SK-N-SH (cell line): Measurements from ENCODE around the gene OR51A7. TPM values are rescaled to one million over a fixed set of nuclear protein-coding genes. Genes with fewer than 3 reads are reported as not detected.
A peak's percentile ranks its signal among the peaks of the same experiment; 100 is the strongest.

ENCODE experiments used
- CTCF ChIA-PET: fragments of 300-600, 350-600 bp; formaldehyde crosslinking; extraction: SDS; loops from one replicate; lab custom pipeline; 2021; lab: Yijun Ruan, JAX
- POLR2A ChIA-PET: fragments of 350-600 bp; sonication (Branson Sonifier 250); formaldehyde crosslinking; extraction: SDS; loops from one replicate; lab custom pipeline; 2020; ENCODE audit warnings: antibody characterized with exemption, inconsistent platforms; lab: Yijun Ruan, JAX
- DNase-seq: peaks from one replicate; pipeline ENCODE4 v3.0.0; 2012
- H2AFZ ChIP-seq: fragments of 200-600 bp; sonication (generic); 2 replicates; pipeline ENCODE4 v1.8.1; 2016; ENCODE audit warnings: antibody characterized with exemption, mild to moderate bottlenecking, low read depth
- H3F3A ChIP-seq: fragments of 200-600 bp; sonication (generic); replicated peaks from 2 replicates; pipeline ENCODE3; 2016; ENCODE audit warnings: antibody characterized with exemption, mild to moderate bottlenecking; ENCODE audit not compliant: insufficient read depth
- H3K27ac ChIP-seq, 2 experiments: fragments of 200-500 bp in 1 of 2; fragments of 200-600 bp in 1 of 2; sonication (Bioruptor generic) in 1 of 2; sonication (generic), shearing (Covaris generic) in 1 of 2; 2 replicates each; pipeline versions ENCODE4 v1.5.1 to v1.6.1; 2014 to 2016; ENCODE audit warnings: low read depth in 2 of 2, inconsistent platforms in 1 of 2, low read length in 1 of 2, mild to moderate bottlenecking in 1 of 2, mixed read lengths in 1 of 2
- H3K27me3 ChIP-seq: fragments of 200-600 bp; sonication (generic), shearing (Covaris generic); 2 replicates; pipeline ENCODE4 v1.6.1; 2016; ENCODE audit warnings: mixed run types; ENCODE audit not compliant: insufficient read depth
- H3K36me3 ChIP-seq, 2 experiments: fragments of 200-500 bp in 1 of 2; fragments of 200-600 bp in 1 of 2; sonication (Bioruptor generic) in 1 of 2; sonication (generic) in 1 of 2; replicated peaks in 1 of 2; 2 replicates each; pipeline versions ENCODE3 to v1.5.1; 2014 to 2016; ENCODE audit warnings: low read length in 1 of 2, mild to moderate bottlenecking in 1 of 2; ENCODE audit not compliant: insufficient read depth in 2 of 2, control insufficient read depth in 1 of 2
- H3K4me1 ChIP-seq, 2 experiments: fragments of 200-500 bp in 1 of 2; fragments of 200-600 bp in 1 of 2; sonication (Bioruptor generic) in 1 of 2; sonication (generic), shearing (Covaris generic) in 1 of 2; 2 replicates each; pipeline versions ENCODE4 v1.5.1 to v1.6.1; 2014 to 2016; ENCODE audit warnings: low read depth in 1 of 2, low read length in 1 of 2, mixed run types in 1 of 2; ENCODE audit not compliant: insufficient read depth in 2 of 2, control insufficient read depth in 1 of 2
- H3K4me2 ChIP-seq: fragments of 200-600 bp; sonication (generic), shearing (Covaris generic); 2 replicates; pipeline ENCODE4 v1.6.1; 2017; ENCODE audit warnings: mixed run types
- H3K4me3 ChIP-seq, 2 experiments: fragments of 200-500 bp in 1 of 2; fragments of 200-600 bp in 1 of 2; sonication (Bioruptor generic) in 1 of 2; sonication (generic), shearing (Covaris generic) in 1 of 2; 2 replicates each; pipeline versions ENCODE4 v1.5.1 to v1.8.1; 2014 to 2016; ENCODE audit warnings: low read depth in 2 of 2, inconsistent platforms in 1 of 2, low read length in 1 of 2, mild to moderate bottlenecking in 1 of 2, mixed read lengths in 1 of 2, moderate library complexity in 1 of 2
- H3K79me2 ChIP-seq: fragments of 200-600 bp; sonication (generic); 2 replicates; pipeline ENCODE4 v1.8.1; 2017; ENCODE audit warnings: mild to moderate bottlenecking; ENCODE audit not compliant: insufficient read depth
- H3K9ac ChIP-seq: fragments of 200-600 bp; sonication (generic); 2 replicates; pipeline ENCODE4 v1.6.1; 2017; ENCODE audit warnings: mixed run types
- H3K9me2 ChIP-seq: fragments of 200-600 bp; sonication (generic); 2 replicates; pipeline ENCODE4 v1.6.1; 2017; ENCODE audit warnings: mixed run types
- H3K9me3 ChIP-seq: fragments of 200-600 bp; sonication (generic); 2 replicates; pipeline ENCODE4 v1.6.1; 2017; ENCODE audit warnings: mixed run types, mild to moderate bottlenecking, moderate library complexity
- H4K20me1 ChIP-seq: fragments of 200-600 bp; sonication (generic); 2 replicates; pipeline ENCODE4 v1.6.1; 2017; ENCODE audit warnings: mild to moderate bottlenecking, mixed run types; ENCODE audit not compliant: insufficient read depth
- CTCF ChIP-seq: fragments of 200-600 bp; sonication (generic); IDR thresholded peaks from 2 replicates; pipeline ENCODE4 v1.6.1; 2017; ENCODE audit warnings: antibody characterized with exemption, mild to moderate bottlenecking, moderate library complexity
- EP300 ChIP-seq, 2 experiments: IDR thresholded peaks; 2 replicates each; pipeline versions ENCODE4 v1.4.0 to v1.6.1; 2012; ENCODE audit warnings: borderline replicate concordance in 1 of 2, low read depth in 1 of 2, low read length in 1 of 2
- FOSL2 ChIP-seq: IDR thresholded peaks from 2 replicates; pipeline ENCODE4 v1.4.0; 2012; ENCODE audit warnings: low read depth, mild to moderate bottlenecking, moderate library complexity, borderline replicate concordance
- GATA2 ChIP-seq: sonication (generic); formaldehyde crosslinking; IDR thresholded peaks from 2 replicates; pipeline ENCODE4 v1.5.0; 2020; ENCODE audit warnings: mild to moderate bottlenecking, missing genetic modification reagents
- JUND ChIP-seq: IDR thresholded peaks from 2 replicates; pipeline ENCODE4 v1.4.0; 2012
- MEF2A ChIP-seq: IDR thresholded peaks from 2 replicates; pipeline ENCODE4 v1.4.0; 2012; ENCODE audit warnings: low read depth, borderline replicate concordance
- NFIC ChIP-seq: IDR thresholded peaks from 2 replicates; pipeline ENCODE4 v1.4.0; 2012; ENCODE audit warnings: borderline replicate concordance
- NRF1 ChIP-seq: IDR thresholded peaks from 2 replicates; pipeline ENCODE4 v1.6.1; 2012; ENCODE audit warnings: low read depth, mild to moderate bottlenecking, low read length
- PBX3 ChIP-seq: IDR thresholded peaks from 2 replicates; pipeline ENCODE4; 2012
- POLR2AphosphoS5 ChIP-seq: IDR thresholded peaks from 2 replicates; pipeline ENCODE4 v1.6.1; 2012; ENCODE audit warnings: low read depth, low read length
- RAD21 ChIP-seq: IDR thresholded peaks from 2 replicates; pipeline ENCODE4 v1.6.1; 2012; ENCODE audit warnings: mild to moderate bottlenecking, low read length
- RCOR1 ChIP-seq: fragments of 150-350 bp; IDR thresholded peaks from 2 replicates; pipeline ENCODE4 v1.6.1; 2017; ENCODE audit warnings: antibody characterized with exemption, low read length
- REST ChIP-seq: IDR thresholded peaks from 2 replicates; pipeline ENCODE4 v1.6.1; 2012; ENCODE audit warnings: mild to moderate bottlenecking, low read depth, low read length, moderate library complexity
- RFX5 ChIP-seq: IDR thresholded peaks from 2 replicates; pipeline ENCODE4 v1.6.1; 2012; ENCODE audit warnings: mild to moderate bottlenecking, improper control_type of control experiment, low read length
- RXRA ChIP-seq: IDR thresholded peaks from 2 replicates; pipeline ENCODE4 v1.4.0; 2012; ENCODE audit warnings: low read depth, mild to moderate bottlenecking, borderline replicate concordance
- SIN3A ChIP-seq: IDR thresholded peaks from 2 replicates; pipeline ENCODE4 v1.6.1; 2012; ENCODE audit warnings: low read depth, mild to moderate bottlenecking, low read length, moderate library complexity, borderline replicate concordance
- SMC3 ChIP-seq: IDR thresholded peaks from 2 replicates; pipeline ENCODE4 v1.6.1; 2012; ENCODE audit warnings: low read depth, low read length, improper control_type of control experiment
- TCF12 ChIP-seq: IDR thresholded peaks from 2 replicates; pipeline ENCODE4 v1.4.0; 2012
- WGBS: methylation state at CpG from one replicate; pipeline ENCODE4 v1.1.6; 2017; ENCODE audit warnings: low lambda C conversion rate; 5-methylcytosine and 5-hydroxymethylcytosine counted together
- polyA plus RNA-seq, 3 experiments: library from polyadenylated mRNA; depleted of rRNA; stranded (reverse); fragments of >200 nt; gene quantifications; 2 replicates each; pipeline ENCODE4 v1.2.3, GENCODE V29; 2012
- TF ChIP-seq, protein P1 (sequence below): IDR thresholded peaks from 2 replicates; pipeline ENCODE4 v1.4.0; 2012; ENCODE audit warnings: low read depth, borderline replicate concordance
- TF ChIP-seq, protein P2 (sequence below): IDR thresholded peaks from 2 replicates; pipeline ENCODE4 v1.4.0; 2012; ENCODE audit warnings: low read depth

Gene OR51A7
- polyA plus RNA-seq, 1 of the 3 experiments (the other 2 are of a cell fraction) = not detected

DNA sequence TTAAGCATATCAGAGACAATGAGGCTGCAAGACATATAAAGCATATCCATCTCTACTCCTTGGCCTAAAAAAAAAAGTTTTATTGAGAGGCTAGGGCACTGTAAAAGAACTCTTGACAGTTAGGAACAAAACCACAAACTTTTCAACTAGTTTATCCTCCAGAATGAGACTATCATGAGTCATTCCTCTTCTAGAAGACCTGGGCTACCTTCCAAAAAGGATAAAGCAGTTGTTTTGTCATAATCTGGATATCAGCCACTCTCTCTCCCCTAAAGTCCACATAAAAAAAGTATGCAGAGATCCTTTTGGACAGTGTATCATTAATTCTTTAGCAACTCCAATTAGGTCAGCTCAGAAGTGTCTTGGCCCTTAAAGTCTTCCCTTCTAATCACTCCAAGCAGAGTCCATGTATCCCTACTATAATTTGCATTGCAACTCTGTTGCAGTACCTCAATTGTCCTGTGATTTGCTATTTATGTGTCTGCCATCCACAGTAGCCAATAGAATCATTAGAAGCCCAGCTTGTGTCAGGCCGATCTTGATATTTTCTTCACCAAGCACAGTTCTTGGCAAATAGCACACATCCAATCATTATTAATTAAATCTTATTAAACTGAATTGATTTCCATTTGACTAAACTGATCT lies 11.5 kb upstream of the OR51A7 start:
- H3K9ac ChIP-seq = no peak overlapping the region
- WGBS = 0% methylated on average over 1 of the region's 1 CpG
- H3K9me3 ChIP-seq = no peaks in the 10 kb centered on the region
- no peak overlapping the region for H3K27ac ChIP-seq
- peaks cover 2% of the 10 kb centered on the region; the same call in 1 of the 2 replicates for H3K27me3 ChIP-seq
- ChIA-PET POLR2A (no interaction called here), CTCF (no interaction called here)
- H4K20me1 ChIP-seq = no peaks in the 10 kb centered on the region
- H3K4me1 ChIP-seq = no peaks in the 10 kb centered on the region
- no peak for TF ChIP-seq SMC3
- TF ChIP-seq JUND = peak; percentile 46
- TF ChIP-seq NFIC = peak; percentile 70
- TF ChIP-seq, protein P1, sequence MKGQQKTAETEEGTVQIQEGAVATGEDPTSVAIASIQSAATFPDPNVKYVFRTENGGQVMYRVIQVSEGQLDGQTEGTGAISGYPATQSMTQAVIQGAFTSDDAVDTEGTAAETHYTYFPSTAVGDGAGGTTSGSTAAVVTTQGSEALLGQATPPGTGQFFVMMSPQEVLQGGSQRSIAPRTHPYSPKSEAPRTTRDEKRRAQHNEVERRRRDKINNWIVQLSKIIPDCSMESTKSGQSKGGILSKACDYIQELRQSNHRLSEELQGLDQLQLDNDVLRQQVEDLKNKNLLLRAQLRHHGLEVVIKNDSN = no peak
- no peak for TF ChIP-seq GATA2 (CRISPR knock-in tag)
- peak; percentile 38 for TF ChIP-seq CTCF
- TF ChIP-seq RAD21 = no peak
- peak; percentile 38; the same call in 1 of the 2 replicates for TF ChIP-seq FOSL2
- TF ChIP-seq RCOR1 = no peak
- TF ChIP-seq EP300 (IDR thresholded peaks at IDR 0.05; ENCODE audit: borderline replicate concordance in 1 of 2, low read depth in 1 of 2, low read length in 1 of 2) = 0 out of 4 replicates have a peak, but pooled peaks of 1 of the 2 experiments have one; percentile 14
- TF ChIP-seq TCF12 = 0 out of 2 replicates have a peak, but pooled peaks have one; percentile 29
- TF ChIP-seq PBX3 = no peak
- H3K79me2 ChIP-seq = no peaks in the 10 kb centered on the region
- no peak overlapping the region for H3K4me2 ChIP-seq
- no peak overlapping the region for H3K4me3 ChIP-seq
- H3F3A ChIP-seq = peaks cover 13% of the 10 kb centered on the region
- no peak for DNase-seq
- no peak overlapping the region for H2AFZ ChIP-seq
- H3K9me2 ChIP-seq = no peaks in the 10 kb centered on the region
- H3K36me3 ChIP-seq = no peaks in the 10 kb centered on the region

DNA sequence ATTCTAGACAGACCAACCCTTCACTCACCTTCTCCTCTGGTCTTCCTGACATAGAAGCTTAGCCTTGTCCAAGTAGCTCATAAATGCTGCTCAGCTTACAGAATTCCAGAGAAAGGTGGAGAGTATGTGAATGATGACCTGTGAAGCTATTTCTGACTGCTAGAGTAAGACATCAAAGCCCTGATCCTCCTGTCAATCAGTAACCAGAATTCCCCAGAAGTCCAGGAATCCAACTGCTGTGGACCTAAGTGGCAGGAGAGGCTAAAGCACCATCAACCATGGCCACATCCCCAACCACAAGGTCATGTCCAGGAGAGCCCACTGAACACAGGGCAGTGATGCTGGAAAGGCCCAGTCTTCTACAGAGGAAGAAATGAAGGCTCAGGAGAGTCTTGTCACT lies 13.0 kb downstream of the OR51A7 start:
- no peaks in the 10 kb centered on the region for H3K79me2 ChIP-seq
- no peak overlapping the region for H3K27ac ChIP-seq
- no peak overlapping the region for H3K4me3 ChIP-seq
- no peak for DNase-seq
- no peak overlapping the region for H3K4me2 ChIP-seq
- ChIA-PET POLR2A (no interaction called here), CTCF (no interaction called here)
- H3K4me1 ChIP-seq = no peaks in the 10 kb centered on the region
- no peaks in the 10 kb centered on the region for H3F3A ChIP-seq
- no peaks in the 10 kb centered on the region; the same call in 1 of the 2 replicates for H3K27me3 ChIP-seq
- no peaks in the 10 kb centered on the region for H3K36me3 ChIP-seq
- H3K9ac ChIP-seq = no peak overlapping the region
- H3K9me2 ChIP-seq = no peaks in the 10 kb centered on the region
- H3K9me3 ChIP-seq = no peaks in the 10 kb centered on the region
- no peaks in the 10 kb centered on the region for H4K20me1 ChIP-seq
- no peak overlapping the region for H2AFZ ChIP-seq
- TF ChIP-seq SIN3A = no peak
- no peak for TF ChIP-seq PBX3
- TF ChIP-seq RFX5 = no peak
- TF ChIP-seq REST = no peak
- TF ChIP-seq POLR2AphosphoS5 = no peak
- no peak for TF ChIP-seq RXRA
- TF ChIP-seq EP300 (IDR thresholded peaks at IDR 0.05; ENCODE audit: borderline replicate concordance in 1 of 2, low read depth in 1 of 2, low read length in 1 of 2) = no peak
- TF ChIP-seq NRF1 = no peak
- TF ChIP-seq, protein P2, sequence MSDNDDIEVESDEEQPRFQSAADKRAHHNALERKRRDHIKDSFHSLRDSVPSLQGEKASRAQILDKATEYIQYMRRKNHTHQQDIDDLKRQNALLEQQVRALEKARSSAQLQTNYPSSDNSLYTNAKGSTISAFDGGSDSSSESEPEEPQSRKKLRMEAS = no peak
- no peak for TF ChIP-seq MEF2A
